SIG-M5 (cell line): ENCODE measurements around the gene MAST1.
"Not testable (repeated sequence)": the region's sequence is repeated elsewhere in the genome, so short reads cannot be mapped to it uniquely, and the experiment has no call there.

ENCODE experiments used
- DNase-seq: peaks from one replicate; lab custom pipeline; 2025; lab: John Stamatoyannopoulos, UW

Gene MAST1

DNA sequence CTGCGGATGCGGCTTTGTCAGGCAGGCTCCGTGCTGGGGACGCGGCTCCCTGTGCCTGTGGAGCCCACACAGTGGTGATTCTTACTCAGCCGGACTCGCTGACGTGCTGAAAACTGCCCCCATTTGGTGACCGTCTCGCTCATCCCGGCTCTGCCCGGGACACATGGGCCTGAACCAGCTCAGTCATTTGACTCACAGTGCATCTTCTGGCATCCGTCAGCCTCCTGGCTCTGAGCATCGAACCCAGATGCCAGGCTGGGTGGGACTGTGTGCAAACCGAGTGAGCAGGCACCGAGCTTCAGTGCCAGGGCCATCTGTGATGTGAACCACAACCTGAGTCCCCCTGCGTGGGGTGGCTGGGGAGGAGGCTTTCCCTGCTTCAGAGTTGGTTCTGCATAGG is 58.1 kb downstream of the MAST1 start:
- DNase-seq, result no peak

DNA sequence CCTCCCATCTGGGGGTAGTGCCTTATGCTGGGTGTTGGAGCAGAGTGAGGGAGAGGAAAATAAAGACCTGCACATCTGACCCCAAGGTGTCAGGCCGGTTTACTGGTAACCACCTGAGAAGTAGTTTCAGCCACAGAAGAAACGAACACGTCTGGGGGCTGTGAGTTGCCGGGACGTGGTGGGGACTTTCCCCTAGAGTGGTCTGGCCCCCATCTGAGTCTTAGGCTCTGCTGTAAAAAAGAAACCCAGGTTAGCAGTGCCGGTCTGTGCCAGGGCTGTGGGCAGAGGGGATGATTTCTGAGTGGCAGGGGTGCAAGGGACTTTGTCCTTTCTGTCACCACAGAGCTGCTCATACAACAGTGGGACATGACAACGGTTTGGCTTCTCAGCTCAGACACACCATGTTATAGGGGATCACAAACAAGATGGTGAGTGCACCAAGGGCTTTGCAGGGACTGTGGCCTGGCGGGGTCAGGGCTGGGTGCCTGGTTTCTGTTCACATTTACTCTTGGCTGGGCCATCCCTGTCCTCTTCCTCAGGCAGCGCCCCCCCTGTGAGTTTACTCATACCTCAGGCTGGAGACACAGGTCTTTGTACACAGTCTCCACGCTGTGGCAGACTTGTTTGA is 61.7 kb downstream of the MAST1 start:
- DNase-seq, result no peak

GRCh38 chr19:12907166-12907565 is 68.9 kb downstream of the MAST1 start:
- DNase-seq, result no peak

GRCh38 chr19:12912571-12912970 is 74.3 kb downstream of the MAST1 start:
- no peak for DNase-seq

DNA sequence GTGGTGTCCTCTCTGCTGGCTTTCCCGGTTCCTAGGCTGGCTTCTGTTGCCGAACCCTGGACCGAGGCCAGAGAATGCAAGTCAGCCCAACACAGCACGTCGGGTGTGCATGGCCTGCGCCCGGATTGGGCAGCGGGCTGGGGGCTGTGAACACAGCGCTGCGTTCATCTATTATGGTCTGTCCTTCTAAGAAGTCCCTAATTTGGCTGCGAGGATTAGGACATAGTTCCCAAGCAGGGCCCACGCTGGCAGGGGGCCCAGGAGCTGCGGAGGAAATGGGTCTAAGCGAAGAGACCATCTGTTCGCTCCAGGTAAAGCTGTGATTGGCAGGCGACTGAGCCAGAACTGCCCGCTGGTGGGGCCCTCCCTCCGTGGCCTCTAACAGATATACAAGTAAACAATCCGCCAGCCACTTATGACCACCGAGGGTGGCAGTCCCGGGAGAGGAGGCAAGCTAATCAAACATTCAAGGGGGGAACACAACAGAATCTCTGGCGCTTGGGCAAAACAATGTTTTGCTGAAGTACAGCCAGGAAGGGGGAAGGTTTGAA is 74.8 kb downstream of the MAST1 start:
- no peak for DNase-seq

- DNase-seq, result peak; percentile 44
Measured at GRCh38 chr19:12913851-12914690, 75.8 kb downstream of the MAST1 start.

DNA sequence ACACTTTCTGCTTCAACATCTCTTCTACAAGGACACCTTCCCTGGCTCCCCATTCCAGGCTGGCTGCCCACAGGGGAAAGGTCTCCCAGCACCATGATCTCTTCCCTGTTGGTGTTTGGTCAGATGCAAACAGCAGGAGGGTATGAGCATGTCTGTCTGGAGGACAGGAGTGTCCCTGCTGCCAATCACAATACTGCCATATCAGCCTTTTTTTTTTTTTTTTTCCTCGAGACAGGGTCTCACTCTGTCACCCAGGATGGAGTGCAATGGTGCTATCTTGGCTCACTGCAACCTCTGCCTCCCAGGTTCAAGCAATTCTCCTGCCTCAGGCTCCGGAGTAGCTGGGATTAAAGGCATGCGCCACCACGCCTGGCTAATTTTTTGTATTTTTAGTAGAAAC is 77.5 kb downstream of the MAST1 start:
- DNase-seq, result not testable (repeated sequence)

DNA sequence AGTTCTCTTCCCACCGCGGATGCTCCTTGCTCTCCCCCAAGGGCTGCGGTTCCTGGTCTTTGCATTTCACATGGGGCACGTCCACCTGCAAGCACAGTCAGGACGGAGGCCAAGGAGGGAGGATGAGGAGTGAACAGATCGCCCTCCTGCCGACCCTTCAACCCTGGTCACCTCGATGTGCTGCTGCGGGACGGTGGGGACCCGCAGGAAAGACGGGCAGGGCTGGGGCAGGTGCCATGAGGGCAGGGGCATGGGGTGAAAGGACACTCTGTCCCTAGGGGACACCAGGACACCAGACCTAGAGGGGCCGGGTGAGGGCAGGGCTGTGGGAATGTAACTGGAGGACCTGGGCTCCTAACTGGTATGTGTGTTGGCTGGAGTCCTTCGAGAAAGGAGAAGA is 79.9 kb downstream of the MAST1 start:
- no peak for DNase-seq

- DNase-seq, result no peak
Measured at GRCh38 chr19:12921047-12921446, 82.7 kb downstream of the MAST1 start.

- no peak for DNase-seq
Measured at GRCh38 chr19:12922959-12923358, 84.6 kb downstream of the MAST1 start.
